Activated T-helper 1 cell treated with Interleukin-2 at 50 U/mL for 16 hours (primary cell): Measurements from ENCODE around the gene ABCA3.
"Not testable (repeated sequence)": the region's sequence is repeated elsewhere in the genome, so short reads cannot be mapped to it uniquely, and the experiment has no call there.

Source experiments
- DNase-seq: peaks from one replicate; pipeline ENCODE4 v3.0.0-alpha.2; 2020; ENCODE audit warnings: low read depth

Gene ABCA3

DNA sequence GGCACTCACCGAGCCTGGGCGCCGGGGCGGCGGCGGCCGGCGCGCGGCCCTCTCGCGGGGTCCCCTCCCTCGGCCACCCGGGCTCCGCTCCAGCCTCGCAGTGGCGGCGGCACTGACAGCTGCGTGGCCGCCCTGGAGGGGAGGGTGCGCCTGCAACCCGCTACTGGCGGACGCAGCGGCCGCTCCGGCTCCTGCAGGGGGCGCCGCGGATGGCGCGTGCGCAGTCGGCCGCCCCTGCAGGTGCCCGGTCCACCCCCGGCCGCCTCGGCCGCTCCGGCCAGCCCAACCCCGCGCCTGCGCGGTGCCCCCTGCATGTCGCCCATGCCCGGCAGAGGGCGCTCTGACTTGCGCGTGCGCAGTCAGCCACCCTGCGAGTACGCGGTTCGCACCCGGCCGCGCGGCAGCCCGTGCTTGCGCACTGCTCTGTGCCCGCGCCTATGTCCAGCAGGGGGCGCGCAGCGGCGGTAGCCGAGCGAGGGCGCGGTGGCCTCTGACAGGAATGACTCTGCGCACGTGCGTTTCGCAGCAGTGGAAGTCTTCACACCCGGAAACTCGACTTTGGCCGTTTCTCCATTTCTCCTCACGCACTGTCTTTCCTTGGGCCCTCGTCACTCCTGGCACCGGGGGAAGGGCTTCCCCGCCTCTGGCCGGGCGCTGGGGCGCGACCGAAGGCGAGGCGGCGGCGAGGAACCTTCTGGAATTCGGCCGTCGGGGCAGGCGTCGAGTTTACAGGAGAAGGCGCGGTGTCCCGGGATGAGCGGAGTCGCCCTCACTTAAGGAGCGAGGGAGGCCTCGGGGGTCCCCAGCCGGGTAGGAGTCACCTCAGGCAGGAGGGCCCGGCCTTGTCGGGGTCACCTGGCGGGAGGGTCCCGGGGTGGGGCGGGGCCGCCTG, at the start of gene ABCA3:
Gene ABCA3 (minus strand): TSS at position 165 of the 892 bp plus-strand sequence. CDS start 14,262 bp downstream, outside the sequence.
- DNase-seq: peak; percentile 91

- DNase-seq: no peak
Observed at GRCh38 chr16:2388875-2389433, 48.4 kb upstream of the ABCA3 start.

DNA sequence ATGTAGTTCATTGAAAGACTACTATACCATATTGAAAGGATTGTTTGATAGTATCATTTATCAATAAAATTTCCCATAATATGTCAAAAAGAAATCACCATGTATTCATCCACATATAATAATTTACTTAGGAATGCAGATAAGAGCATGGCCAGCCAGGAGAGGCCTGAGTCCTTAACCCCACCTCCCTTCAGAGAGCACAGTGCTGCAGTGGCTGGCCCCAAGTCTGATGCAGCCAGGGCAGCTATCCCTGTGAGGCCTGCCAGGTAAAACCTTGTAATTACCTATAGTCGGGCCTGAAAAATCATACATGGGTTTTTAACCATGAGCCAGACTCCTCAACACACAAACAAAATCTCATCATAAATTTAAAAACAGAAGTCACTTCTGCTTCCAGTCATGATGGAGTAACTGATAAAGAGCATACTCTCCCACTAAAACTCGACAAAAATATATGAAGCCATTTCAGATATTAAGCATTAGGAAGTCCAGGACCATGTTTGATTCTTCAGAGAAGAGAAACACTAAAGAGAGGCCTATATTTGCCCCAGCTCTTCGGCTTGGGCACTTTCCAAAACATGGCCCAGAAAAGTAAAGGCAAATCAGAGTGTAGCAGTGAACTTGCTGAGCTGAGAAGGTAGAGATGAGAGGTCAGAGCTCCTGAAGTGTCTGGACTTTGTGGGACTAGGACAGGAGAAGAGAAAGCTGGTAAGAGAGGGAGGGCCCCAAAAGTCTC, 47.8 kb upstream of the ABCA3 start:
- DNase-seq: no peak

GRCh38 chr16:2386990-2387389, 46.5 kb upstream of the ABCA3 start:
- DNase-seq: no peak

GRCh38 chr16:2385982-2386381, 45.5 kb upstream of the ABCA3 start:
- DNase-seq: not testable (repeated sequence)

DNA sequence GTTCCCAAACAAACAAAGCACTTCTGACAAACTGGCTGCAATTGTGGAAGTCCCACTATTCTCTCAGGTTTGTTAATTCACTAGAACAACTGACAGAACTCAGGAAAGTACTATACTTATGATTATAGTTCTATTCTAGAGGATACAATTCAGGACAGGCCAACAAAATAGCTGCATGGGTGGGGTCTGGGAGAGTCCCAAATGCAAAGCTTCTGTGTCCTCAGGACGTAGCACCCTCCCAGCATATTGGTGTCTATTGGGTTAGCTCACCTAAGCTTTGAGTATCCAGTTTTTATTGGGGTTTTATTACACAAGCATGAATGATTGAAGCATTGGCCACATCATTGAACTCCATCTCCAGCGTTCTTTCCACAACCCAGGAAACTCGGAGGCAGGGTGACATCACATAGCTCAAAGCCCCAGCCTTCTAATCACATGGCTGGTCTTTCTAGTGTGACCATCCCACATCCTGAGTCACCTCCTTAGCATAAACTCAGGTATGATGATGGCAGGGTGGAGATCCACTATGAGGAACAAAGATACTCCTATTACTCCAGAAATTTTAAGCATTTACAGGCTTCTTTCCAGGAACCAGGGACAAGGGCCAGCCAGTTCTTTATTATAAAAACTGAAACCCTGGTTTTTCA, 44.8 kb upstream of the ABCA3 start:
- no peak for DNase-seq

DNA sequence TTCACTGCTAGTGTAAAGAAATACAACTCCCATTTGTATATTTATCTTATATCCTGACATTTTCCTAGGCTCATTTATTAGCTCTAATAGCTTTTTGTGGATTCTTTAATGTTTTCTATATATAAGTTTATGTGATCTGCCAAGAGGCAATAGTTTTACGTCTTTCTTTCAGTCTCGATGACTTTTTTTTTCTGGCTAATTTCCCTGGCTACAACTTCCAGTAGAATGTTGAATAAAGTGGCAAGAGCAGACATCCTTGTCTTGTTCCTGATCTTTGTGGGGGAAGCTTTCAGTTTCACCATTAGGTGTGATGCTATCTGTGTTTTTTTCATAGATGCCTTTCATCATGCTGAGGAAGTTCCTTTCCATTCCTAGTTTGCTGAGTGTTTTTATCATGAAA, 43.9 kb upstream of the ABCA3 start:
- DNase-seq: no peak

DNA sequence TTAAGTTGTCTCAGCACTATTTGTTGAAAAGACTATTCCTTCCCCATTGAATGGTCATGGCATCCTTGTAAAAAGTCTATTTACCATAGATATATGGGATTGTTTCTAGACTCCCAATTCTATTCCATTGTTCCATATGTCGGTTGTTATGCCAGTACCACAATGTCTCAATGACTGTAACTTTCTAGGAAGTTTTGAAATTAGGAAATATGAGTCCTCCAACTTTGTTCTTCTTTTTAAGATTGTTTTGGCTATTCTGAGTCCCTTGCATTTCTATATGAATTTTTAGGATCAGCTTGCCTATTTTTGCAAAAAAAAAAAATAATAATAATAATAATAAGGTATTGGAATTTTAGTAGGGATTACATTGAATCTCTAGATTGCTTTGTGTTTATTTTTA, 43.0 kb upstream of the ABCA3 start:
- no peak for DNase-seq

DNA sequence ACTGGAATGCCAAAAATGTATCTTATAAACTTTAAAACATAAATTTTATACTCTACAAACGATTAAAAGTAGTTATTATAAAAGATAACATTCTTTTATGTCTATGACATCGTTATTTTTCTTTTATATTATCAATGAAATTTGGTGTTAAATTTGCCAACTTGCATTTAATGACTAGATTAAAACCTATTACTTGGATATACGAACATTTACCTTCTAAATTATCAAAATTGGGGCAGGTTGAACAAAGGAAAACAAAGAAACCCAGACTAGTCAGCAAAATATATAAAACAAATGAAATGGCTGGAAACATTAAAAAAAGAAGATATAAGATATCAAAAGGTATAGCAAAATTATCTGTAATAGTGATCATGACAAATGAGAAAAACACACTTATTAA, 34.1 kb upstream of the ABCA3 start:
- no peak for DNase-seq

DNA sequence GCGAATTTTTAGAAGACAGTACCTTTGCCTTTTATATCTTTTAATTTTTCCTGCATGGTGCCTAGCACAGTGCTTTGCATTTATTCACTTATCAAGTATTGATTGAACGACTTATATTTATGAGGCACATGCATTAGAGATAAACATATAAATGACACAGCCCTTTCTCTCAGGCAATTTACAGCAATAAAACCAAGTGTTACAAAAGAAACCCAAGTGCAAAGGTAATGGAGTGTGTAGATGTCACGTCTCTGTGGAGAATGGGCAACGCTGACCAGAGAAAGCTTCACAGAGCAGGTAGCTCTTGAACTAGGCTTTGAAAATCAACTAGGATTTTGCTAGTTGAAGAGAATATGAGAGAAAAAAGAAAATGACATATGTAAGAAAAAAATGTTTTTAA, 32.6 kb upstream of the ABCA3 start:
- DNase-seq: no peak

DNA sequence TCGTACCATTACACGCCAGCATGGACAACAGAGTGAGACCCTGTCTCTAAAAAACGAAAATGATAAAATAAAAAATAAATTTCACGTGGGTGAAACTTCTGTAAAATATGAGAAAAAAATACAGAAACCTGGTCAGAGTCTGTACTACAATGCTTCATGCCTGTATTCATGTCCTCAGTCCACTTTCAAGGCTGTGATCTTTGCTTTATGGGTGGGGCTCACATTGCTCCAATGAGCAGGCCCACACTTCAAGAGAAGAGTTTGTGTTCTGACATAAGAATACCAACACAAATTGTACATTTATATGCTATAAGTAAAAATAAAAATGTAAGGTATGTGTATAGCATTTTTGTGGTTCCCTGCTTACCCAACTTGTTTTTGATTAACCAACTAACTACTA, 32.2 kb upstream of the ABCA3 start:
- DNase-seq: no peak

DNA sequence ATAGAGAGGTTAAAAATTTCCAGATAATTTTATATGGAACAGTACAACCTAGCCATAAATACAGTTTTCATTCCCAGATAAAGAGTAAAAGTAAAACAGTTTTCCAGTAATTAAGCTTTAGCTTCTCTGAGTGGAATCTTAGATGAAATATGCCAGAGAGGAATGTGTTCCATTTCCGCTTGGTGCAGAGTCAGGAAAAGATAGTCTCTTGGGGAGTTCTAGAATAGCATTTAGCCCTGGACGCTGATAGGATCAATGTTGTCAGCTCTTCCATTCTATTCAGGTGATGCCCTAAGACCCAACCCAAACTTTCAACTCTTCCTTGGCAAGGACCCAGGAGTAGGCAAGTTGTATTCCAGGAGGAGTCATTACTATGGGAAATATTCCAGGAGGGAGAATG, 30.9 kb upstream of the ABCA3 start:
- DNase-seq: no peak

DNA sequence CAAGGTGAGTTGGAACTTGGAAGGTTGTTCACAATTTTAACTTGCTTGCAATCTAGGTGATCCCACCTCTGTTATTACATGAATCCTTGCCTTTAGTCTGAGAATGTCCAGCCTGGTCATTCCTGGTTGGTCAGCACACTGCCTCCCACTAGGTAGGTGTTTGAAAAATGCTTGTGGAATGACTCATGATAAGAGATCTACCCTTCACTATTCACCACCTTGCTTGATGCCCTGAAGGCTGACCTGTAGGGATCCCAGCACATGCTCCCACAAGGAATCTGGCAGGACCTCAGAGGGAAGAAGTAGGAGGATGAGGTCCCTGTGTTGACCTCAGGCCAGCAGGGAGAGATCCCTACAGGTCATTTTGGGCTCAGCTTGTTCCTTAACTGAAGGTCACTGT, 30.2 kb upstream of the ABCA3 start:
- DNase-seq: no peak

- no peak for DNase-seq
Observed at GRCh38 chr16:2366660-2367309, 26.3 kb upstream of the ABCA3 start.

- DNase-seq: no peak
Observed at GRCh38 chr16:2365397-2366294, 25.1 kb upstream of the ABCA3 start.

DNA sequence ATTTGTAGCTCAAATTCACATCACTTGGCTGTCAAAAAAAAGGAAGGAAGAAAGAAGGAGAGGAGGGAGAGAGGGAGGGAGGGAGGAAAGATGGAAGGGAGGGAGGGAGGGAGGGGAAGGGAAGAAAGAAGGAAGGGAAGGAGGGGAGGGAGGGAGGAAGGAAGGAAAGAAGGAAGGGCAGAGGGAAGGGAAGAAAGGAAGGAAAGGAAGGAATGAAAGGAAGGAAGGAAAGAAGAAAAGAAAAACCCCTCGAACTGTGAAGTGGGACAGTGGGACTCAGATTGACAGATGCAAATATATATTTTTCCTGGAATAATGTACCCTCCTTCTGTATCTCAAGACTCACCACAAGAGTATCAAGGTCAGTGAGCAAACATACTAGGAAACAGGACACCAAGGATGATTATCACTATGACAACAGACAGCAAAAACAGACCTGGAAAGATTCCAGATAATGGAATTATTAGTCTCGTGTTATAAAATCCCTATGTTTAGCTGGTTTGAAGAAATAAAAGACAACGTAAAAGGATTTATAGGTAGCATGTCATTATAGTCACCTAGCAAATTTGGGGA, 24.2 kb upstream of the ABCA3 start:
- no peak for DNase-seq

- no peak for DNase-seq
Observed at GRCh38 chr16:2362218-2362617, 21.7 kb upstream of the ABCA3 start.

DNA sequence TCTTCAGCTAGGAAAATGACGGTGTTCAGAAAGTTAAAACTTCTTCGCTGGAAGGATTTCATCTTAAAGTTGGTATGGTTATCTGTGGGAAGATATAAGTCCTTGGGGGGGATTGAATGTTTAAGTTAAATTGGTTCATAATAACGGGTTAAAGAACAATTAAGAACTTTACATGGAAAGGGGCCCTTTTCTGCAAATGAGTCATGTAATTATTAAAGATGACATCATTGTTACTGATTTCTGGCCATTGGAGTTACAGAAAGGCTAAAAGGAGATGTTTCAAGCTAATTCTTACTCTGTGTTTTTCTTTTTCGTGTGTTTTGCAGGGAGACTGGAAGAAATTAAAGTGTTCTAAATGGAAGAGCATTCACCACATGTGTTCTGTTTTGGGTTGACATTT, 20.6 kb upstream of the ABCA3 start:
- no peak for DNase-seq

- no peak for DNase-seq
Observed at GRCh38 chr16:2359919-2360318, 19.4 kb upstream of the ABCA3 start.

GRCh38 chr16:2358811-2359210, 18.3 kb upstream of the ABCA3 start:
- DNase-seq: no peak

GRCh38 chr16:2357331-2357730, 16.8 kb upstream of the ABCA3 start:
- DNase-seq: no peak
